Uterus (tissue), 2 donors: ENCODE measurements around the gene STARD8.

Source experiments
- POLR2A ChIP-seq, 2 donors: fragments of 450-650 bp; IDR thresholded peaks; one replicate each; pipeline ENCODE4 v1.6.1; 2016; ENCODE audit warnings: antibody characterized with exemption in 2 of 2, mild to moderate bottlenecking in 1 of 2, moderate library complexity in 1 of 2
- TF ChIP-seq, protein P1 (sequence below), 4 experiments: fragments of 200-600 bp in 2 of 4; fragments of 450-650 bp in 2 of 4; sonication (generic) in 2 of 4; IDR thresholded peaks; one replicate each; pipeline ENCODE4 v1.5.1; 2016 to 2019; ENCODE audit warnings: antibody characterized with exemption in 4 of 4, mild to moderate bottlenecking in 2 of 4, moderate library complexity in 1 of 4

DNA sequence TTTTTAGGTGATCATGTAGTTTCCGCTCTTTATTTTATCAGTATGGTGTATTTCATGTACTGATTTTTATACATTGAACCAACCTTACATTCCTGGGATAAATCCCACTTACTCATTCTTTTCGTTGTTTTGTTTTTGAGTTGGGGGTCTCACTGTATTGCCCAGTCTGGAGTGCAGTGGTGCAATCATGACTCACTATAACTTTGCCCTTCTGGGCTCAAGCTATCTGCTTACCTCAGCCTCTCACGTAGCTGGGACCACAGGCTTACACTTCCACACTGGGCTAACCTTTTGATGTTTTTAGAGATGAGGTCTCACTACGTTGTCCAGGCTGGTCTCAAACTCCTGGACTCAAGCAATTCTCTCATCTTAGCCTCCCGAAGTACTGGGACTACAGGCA is 19.5 kb upstream of the STARD8 start:
- no peak for TF ChIP-seq POLR2A (IDR thresholded peaks at IDR 0.05)
- TF ChIP-seq, protein P1, sequence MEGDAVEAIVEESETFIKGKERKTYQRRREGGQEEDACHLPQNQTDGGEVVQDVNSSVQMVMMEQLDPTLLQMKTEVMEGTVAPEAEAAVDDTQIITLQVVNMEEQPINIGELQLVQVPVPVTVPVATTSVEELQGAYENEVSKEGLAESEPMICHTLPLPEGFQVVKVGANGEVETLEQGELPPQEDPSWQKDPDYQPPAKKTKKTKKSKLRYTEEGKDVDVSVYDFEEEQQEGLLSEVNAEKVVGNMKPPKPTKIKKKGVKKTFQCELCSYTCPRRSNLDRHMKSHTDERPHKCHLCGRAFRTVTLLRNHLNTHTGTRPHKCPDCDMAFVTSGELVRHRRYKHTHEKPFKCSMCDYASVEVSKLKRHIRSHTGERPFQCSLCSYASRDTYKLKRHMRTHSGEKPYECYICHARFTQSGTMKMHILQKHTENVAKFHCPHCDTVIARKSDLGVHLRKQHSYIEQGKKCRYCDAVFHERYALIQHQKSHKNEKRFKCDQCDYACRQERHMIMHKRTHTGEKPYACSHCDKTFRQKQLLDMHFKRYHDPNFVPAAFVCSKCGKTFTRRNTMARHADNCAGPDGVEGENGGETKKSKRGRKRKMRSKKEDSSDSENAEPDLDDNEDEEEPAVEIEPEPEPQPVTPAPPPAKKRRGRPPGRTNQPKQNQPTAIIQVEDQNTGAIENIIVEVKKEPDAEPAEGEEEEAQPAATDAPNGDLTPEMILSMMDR (IDR thresholded peaks at IDR 0.05) = no peak
